GM12875 (cell line): ENCODE measurements around the gene SLC26A6.
A peak's percentile ranks its signal among the peaks of the same experiment; 100 is the strongest.

Experiments
- H3K4me3 ChIP-seq: one replicate; pipeline ENCODE4 v1.5.1; 2011; ENCODE audit warnings: low read depth, low read length, control low read depth
- TF ChIP-seq, protein P1 (sequence below): IDR thresholded peaks from 2 replicates; pipeline ENCODE4 v1.5.1; 2011; ENCODE audit warnings: low read depth, mild to moderate bottlenecking, control low read depth, inconsistent platforms, low read length, moderate library complexity, borderline replicate concordance; ENCODE audit not compliant: insufficient read depth

The SLC26A6 gene, protein sequence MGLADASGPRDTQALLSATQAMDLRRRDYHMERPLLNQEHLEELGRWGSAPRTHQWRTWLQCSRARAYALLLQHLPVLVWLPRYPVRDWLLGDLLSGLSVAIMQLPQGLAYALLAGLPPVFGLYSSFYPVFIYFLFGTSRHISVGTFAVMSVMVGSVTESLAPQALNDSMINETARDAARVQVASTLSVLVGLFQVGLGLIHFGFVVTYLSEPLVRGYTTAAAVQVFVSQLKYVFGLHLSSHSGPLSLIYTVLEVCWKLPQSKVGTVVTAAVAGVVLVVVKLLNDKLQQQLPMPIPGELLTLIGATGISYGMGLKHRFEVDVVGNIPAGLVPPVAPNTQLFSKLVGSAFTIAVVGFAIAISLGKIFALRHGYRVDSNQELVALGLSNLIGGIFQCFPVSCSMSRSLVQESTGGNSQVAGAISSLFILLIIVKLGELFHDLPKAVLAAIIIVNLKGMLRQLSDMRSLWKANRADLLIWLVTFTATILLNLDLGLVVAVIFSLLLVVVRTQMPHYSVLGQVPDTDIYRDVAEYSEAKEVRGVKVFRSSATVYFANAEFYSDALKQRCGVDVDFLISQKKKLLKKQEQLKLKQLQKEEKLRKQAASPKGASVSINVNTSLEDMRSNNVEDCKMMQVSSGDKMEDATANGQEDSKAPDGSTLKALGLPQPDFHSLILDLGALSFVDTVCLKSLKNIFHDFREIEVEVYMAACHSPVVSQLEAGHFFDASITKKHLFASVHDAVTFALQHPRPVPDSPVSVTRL

DNA sequence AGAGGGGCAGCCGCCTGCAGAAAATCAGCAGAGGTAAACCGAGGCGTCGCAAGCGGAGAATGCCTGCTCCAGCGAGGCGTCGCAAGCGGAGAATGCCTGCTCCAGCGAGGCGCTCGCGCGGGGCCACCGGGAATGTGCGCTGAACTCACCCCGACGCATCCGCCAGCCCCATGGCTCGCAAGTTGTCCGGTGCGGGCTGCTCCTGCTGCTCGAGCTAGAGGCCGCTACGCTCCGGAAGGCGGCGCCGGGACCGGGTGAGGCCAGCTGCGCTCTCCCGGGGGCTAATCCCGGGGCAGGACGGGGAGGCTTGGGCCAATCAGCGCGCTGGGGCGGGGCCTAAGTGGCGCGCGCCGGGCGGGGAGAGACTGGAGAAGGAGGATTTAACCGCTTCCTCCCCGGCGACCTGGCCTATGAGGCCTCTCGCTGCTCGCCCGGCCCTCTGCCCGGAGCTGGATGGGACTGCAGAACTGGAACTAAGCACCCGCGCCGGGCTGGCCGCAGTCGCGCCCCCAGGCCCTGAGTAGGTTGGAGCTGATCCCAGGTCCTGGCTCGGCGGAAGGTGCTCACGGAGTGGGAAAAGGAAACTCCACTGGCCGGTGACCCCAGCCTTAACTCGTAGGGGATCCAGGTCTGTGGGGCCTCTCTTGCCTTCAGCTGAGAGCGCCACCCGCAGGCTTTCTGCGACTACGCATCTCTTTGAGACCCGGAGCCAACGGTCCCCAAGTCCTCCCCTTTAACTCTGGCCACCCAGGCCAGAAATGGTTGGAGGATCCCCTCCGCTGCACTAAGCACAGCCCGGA is at the start of gene SLC26A6:
SLC26A6 (minus strand) TSS at position 240 of the 800 bp plus-strand sequence; CDS start at position 172, 68 bp downstream.
- H3K4me3 ChIP-seq = peak within 1 kb of the TSS; percentile 83
- TF ChIP-seq, protein P1, sequence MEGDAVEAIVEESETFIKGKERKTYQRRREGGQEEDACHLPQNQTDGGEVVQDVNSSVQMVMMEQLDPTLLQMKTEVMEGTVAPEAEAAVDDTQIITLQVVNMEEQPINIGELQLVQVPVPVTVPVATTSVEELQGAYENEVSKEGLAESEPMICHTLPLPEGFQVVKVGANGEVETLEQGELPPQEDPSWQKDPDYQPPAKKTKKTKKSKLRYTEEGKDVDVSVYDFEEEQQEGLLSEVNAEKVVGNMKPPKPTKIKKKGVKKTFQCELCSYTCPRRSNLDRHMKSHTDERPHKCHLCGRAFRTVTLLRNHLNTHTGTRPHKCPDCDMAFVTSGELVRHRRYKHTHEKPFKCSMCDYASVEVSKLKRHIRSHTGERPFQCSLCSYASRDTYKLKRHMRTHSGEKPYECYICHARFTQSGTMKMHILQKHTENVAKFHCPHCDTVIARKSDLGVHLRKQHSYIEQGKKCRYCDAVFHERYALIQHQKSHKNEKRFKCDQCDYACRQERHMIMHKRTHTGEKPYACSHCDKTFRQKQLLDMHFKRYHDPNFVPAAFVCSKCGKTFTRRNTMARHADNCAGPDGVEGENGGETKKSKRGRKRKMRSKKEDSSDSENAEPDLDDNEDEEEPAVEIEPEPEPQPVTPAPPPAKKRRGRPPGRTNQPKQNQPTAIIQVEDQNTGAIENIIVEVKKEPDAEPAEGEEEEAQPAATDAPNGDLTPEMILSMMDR = peak; percentile 81

DNA sequence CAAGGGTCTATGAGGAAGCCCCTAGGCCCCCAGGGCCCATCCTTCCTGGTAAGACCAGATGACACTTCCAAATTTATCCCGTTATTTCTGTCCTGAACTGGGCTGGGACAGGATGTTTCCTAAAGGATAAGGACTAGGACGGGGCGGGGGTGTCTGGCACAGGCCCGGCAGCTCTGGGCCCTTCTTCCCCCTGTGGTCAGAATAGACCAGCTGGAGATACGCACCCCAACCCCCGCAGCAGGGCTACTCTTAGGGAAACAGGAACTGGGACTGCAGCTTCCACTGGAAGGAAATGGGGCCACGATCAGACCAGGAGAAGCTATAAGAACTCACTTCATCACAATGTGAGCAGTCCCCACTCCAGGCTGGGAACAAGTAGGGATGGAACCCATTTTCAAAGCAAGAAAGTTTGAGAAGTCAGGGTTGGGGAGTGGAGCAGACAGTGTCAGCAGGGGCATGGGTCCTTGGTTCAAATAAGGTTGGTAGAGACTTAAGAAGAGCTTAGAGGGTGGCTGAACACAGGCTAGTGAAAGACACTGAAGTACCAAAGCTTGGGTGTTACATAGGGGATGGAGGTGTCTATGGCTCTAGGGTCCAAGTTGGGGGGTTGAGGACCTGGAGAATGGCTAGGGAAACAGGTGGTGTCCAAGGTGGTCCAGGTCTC is 49.4 kb upstream of the SLC26A6 start:
- TF ChIP-seq, protein P1 = no peak
- peak overlapping the region; percentile 38 for H3K4me3 ChIP-seq

DNA sequence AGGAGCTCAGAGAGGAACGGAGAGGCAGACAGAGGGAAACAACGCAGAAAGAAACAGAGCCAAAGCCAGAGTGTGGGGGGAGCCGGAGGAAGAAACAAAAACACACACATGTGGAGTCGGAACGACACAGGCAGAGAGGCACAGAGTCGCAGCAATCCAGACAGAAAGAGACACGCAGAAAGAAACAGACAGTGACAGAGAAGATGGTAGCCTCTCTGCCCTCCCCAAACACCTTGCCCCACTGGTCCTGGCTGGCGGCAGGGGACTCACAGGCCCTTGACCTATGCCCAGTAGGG is 48.7 kb upstream of the SLC26A6 start:
- no peak overlapping the region for H3K4me3 ChIP-seq
- TF ChIP-seq, protein P1 = no peak

DNA sequence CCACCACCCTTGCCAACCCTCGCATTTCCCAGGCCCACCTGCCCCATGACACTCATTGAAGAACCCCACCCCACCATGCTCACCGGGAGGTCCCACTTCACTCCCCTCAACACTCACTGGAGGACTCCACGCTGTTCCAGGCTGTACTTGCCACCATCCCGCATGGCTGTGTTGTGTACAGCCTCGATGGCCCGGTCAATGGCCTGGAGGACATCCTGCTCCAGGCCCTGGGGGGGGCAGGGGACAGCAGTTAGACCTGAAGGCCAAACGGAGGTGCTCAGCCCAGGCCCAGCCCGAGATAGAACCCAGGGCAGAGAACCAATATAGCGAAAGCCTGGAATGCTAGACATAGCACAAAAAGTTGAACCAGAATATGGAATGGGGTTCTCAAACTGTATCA is 47.5 kb upstream of the SLC26A6 start:
- TF ChIP-seq, protein P1 = no peak

DNA sequence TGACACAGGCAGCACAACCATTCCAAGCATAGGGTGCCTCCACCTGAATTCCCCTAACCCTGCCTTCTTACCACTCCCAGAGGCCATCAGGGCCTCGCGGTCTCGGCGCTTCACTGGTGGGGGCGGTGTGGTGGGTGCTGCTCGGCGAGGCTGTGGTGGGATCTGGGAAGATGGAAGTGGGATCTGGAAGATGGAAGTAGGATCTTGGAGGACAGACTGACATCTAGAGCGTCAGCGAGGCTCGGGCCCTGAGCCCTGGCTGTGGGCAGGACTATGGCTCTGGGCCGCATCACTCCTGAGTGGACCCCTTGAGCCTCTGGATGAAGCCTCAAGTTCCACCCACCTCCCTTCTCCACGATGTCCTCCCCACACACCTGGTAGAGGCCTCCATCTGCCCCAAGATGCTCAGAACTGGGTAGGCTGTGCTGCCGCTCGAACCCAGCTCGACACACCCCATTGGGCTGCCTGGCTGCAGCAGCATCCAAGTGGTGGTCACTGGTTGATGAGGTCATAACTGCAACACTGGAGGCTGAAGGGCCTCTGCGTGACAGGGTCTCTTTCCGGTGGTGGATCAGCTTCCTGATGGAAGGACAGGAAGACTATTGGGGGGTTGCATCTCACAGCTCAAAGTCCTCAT is 46.8 kb upstream of the SLC26A6 start:
- TF ChIP-seq, protein P1 = no peak
- no peak overlapping the region for H3K4me3 ChIP-seq

More for the DNA sequence above, 47.5 kb upstream of the SLC26A6 start:
- H3K4me3 ChIP-seq = no peak overlapping the region

DNA sequence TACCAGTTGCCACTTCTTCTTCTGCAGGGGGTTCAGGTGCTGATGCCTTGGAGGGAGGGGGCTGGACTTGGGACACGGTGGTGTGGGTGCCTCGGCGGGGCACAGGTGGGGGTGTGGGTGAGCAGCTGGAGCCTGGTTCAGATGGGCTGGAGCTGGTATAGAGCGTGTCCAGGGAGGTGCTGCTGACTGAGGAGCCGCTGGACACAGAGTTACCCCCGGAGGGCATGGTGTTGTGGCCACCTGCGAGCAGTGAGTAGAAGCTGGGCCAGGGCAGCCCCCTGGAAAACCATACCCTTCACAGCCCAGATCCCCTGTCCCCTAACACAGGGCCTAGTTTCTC is 46.2 kb upstream of the SLC26A6 start:
- TF ChIP-seq, protein P1 = no peak
- H3K4me3 ChIP-seq = no peak overlapping the region
